Stimulated activated CD4-positive, alpha-beta T cell treated with anti-CD3 and anti-CD28 coated beads, TNF-alpha, amount 100 ng/mL, for 4 hours (primary cell): Measurements from ENCODE around the gene FYCO1.

ENCODE experiments used
- DNase-seq, 3 experiments: peaks; one replicate each; pipeline ENCODE4 v3.0.0-alpha.2; 2020; ENCODE audit warnings: low read depth in 3 of 3

FYCO1 gene

DNA sequence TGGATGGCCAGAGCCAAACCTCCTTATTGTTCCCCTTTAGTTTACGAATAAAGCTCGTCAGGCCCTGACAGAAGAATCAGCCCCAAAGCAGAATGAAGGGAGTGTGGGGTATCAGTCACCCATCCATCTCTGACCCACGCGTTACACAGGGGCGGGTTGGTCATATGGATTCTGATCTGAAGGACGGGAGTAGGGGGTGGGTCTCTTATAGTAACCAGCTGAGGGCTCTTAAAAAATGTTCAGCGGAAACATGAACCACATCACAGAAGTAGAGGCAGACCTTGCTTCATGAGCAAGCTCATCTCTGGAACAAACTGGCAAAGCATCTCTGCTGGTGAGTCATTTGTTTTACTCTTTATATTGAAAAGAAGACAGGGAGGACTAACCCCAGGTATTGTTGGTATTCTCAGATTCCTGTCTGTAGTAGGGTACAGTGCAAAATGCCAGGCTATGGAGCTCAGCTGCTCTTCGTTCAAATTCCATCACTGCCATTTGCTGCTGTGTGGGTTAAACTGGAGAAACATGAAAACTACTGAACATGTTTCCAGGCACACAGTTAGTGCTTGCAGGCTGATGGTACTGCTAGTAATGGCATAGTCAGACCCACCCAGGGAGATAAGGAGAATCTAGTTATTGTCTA is 52.3 kb downstream of the FYCO1 start, which contains the start of gene CXCR6:
TSS of gene CXCR6 (plus strand) at position 258 of the 640 bp plus-strand sequence. CDS start 3,018 bp downstream, outside the sequence.
- peak in 2 of 3 experiments; percentile 18 to 36 for DNase-seq

DNA sequence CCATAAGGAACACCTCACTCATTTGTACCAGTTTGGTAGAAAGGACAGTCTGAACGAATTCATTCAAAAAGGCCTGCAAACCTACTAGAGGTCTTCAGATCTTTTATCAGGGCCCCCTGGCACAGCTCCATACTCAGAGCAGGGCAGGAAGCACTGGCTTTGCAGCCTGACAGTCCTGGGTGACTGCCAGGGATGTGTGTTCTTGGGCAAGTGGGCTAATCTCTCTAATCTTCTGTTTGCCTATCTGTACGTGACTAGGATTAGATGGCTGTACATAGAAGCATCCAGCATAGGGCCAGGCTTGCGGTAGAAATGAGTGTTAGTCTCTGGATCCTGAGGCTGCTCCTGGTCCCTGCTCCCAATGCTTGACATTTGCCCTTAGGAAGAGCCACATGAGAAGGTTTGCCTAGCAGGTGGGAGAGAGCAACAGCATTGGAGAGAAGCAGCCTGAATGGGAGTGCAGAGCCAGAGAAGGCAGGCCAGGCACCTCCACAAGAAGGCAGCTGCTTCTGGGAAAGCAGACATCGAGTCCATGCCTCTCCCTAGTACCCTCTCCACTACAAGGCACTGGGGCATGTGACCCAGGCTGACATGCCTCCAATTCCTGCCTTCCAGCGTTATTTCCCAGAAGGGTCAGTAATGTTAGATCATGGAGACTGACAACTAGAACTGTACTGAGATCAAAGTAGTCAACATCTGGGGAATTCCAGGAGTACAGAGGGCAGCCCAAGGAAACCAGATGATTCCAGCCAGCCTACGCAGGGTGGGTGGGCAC is 53.4 kb downstream of the FYCO1 start:
- no peak for DNase-seq

DNA sequence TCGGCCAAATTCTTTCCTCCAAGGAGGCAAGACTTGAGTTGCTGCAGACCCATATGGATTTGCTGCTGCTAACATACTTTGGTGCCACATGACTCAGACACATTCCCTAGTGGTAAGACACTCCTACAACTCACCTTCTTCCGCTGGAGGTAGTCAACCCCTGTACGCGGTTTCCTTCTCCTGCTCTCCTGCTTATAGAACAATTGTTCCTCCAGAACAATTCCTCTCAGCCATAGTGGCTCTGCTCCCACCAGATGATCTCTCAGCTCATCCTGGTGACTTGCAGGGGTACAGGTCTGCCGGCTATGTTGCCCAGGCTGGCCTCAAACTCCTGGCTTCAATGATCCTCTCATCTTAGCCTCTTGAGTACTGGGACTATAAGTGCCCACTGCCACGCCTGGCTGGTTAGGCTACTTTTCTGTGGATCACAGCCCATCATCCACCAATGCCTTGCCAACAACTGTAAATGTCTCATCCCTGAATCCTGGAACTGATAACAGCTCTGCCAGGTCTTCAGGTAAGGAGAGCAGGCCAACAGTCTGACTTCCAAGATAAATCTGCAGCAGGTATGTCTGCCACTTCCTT is 54.8 kb downstream of the FYCO1 start:
- no peak for DNase-seq

DNA sequence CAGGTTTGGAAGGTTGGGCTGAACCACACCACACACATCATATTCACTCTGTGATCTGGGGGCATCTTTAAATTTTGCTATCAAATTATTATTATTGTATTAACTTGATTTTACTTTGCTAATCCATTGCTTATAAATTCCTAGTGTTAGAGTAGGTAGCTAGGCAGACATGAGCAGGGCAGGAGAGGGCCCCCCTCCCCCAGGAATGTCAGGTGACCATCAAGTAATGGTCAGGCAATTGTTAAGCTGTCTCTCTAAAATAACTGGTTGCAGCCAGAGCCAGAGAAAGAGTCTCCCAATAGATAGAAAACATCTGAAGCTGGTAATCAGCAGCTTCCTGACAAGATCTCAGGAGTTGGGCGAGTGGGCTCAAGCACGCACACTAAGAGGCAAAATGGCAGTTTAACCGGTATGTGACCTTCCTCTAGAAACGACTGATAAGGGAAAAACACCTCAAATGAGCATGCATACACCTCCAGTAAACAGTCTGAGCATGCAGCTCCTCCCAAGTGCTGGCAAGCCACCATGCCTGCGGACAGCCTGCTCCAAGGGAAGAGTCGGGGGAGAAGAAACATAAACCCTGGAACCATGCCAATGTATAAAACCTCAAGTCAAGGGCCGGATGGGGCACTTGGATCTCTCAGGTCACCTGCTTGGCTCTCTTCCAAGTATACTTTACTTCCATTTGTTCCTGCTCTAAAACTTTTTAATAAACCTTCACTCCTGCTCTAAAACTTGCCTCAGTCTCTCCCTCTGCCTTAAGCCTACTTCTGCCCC is 55.4 kb downstream of the FYCO1 start:
- DNase-seq: no peak

DNA sequence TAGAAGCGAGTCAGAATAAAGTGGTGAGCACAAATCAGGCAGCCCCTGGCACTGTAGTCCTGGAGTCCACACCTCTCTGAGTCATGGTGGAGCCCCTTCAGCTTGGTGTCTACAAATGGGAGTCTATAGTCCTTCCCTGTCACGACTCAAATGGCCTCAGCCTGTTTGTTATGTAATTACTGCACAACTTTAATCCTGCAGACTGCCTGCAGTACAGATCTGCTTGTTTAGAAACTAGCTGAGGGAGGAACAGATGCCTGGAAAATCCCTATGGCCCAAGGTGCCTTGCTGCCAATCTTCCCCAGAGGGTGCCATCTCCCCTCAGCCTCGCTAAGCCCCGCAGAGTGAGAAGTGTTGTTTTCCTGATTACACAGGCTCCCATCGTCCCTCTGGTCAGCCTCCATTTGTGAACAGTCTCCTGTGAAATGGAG is 56.3 kb downstream of the FYCO1 start:
- DNase-seq: no peak

DNA sequence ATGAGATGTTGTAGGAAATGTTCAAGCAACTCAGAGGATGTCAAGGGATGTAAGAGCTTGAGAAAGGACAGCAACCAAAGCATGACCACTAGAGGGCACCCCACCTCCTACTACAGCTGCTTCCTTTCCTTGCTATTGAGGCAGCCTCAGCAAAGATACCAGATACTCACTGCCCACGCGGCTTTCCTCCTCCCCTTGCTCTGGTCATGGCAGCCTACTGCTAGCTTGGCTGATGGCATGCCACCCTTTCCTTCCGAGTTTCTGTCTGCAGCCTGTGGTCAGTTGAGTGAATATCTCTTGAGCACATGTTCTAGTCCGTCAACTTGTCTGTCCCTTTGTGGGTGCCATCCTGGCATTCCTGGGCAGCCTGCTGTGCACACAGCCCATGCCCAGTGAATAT is 56.8 kb downstream of the FYCO1 start:
- peak; percentile 64 to 82 (median 70) for DNase-seq

DNA sequence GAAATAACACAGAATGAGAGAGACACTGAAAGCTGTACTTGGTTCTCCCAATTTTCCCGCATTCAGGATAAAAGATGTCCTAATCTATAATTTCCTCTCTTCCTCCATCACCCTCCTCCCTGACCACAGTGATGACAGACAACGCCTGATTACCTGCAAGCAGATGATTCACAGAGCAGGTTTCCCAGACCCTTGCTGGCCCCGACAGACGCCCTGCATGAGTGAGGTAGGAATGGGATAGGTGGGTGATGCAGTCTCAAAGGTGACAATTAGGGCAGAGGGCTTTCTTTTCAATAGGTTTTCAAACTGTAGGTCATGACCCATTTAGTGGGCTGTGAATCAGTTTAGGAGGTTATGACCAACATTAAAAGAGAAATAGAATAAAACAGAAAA is 57.6 kb downstream of the FYCO1 start:
- no peak for DNase-seq

DNA sequence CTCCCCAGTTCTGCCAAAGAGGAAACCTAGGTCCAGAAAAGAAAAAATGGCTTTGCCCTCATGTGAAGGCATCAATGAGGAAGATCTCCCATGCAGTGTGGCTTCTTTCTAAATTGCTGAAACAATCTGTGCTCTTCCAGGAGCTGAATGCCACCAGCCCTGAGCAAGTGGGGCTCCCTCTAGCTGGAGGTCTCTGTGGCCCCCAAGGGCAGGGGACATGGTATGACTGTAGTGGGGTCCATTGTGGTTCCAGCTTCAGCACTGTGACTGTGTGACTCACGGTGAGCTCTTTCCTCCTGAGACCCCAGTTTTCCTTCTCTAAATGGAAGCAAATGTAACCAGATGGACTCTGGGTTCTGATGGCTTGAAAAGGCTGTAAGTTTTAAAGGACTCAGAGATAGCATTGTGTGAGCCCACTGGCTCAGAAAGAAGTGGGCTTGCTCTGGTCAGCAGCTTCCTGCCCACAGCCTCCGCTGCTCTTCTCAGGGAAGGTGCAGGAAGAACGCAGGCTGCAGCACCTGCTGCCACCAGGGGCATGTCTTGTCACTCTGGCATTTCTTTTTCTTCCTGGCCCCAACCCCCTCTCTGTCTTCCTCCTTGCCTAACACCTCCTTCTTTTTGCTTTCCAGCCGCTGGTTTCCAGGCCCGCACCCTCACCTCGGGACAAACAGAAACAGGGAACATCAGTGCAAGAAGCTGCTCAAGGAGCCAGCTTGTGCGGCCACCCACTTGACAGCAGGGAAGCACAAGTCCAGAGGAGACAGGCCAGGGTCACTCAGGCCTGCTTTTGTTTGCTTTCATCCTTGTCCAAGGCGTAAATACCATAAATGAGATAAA is 58.2 kb downstream of the FYCO1 start:
- no peak for DNase-seq

DNA sequence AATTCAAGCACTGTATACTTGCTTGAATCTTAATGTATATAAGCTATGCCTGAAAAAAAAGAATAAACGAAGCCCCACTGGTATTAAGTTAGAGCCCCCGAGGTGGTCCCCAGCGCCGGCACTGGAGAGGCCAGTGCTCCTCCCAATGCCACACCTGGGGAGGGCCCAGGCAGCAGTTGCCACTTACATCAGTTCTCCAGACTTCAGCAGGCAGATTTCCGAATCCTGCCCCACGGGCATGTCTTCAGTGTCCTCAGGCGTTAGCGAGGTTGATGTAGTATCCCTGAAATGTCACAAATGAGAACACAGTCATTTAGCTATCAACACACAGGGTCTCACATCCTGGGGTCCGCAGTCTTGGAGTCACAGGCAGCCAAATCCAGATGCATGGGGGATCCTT is 59.4 kb downstream of the FYCO1 start:
- no peak for DNase-seq

DNA sequence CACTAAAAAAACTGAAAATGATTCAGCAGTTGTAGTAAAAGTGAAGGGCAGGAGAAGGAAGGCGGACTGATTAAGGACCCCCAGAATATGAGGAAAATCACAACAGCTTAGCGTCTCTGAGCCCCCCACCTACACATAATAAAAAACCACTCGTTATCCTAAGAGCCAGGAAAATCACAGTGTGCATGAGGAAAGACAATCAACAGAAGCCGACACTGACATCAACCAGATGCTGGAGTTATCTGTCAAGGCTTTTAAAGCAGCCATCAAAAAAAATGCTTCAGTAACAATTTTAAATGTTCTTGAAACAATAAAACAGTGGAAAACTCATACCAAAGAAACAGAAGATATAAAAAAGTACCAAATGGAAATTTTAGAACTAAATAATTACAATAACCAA is 62.0 kb downstream of the FYCO1 start:
- DNase-seq: no peak

DNA sequence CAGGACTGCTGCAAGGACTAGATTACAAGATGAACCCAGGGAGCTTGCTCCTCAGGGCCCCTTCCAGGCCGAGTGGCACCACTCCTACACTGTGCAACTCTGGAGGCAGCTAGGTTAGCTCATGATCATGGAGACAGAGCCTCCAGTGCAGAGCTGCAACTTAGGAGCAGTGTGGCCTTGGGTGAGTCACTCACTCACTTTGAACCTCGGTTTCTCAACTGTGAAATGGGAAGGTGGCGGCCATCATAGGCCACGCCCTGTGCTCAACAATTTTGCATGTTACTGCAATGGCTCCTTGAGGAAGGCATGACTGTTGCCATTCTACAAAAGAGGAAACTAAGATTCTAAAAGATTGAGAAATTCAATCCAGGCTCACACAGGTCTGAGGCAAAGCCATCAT is 63.5 kb downstream of the FYCO1 start:
- no peak for DNase-seq

DNA sequence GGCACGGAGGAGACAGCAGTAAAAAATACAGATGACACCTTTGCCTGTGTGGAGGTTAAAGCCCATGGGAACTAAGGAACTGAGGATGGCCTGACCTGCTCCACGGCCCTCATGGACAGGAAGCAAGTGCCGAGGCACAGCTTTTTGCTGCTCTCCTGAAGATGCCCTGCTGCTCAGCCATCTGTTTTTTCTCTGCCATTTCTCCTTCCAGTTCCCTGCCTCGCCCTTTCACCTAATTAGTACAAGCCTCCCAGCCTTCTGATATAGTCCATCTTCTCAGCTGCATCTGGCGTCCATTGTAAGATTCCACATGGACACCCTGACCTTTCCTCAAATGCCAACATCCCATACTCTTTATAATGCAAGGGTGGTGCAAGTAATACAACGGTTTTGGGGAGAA is 64.1 kb downstream of the FYCO1 start:
- DNase-seq: no peak

DNA sequence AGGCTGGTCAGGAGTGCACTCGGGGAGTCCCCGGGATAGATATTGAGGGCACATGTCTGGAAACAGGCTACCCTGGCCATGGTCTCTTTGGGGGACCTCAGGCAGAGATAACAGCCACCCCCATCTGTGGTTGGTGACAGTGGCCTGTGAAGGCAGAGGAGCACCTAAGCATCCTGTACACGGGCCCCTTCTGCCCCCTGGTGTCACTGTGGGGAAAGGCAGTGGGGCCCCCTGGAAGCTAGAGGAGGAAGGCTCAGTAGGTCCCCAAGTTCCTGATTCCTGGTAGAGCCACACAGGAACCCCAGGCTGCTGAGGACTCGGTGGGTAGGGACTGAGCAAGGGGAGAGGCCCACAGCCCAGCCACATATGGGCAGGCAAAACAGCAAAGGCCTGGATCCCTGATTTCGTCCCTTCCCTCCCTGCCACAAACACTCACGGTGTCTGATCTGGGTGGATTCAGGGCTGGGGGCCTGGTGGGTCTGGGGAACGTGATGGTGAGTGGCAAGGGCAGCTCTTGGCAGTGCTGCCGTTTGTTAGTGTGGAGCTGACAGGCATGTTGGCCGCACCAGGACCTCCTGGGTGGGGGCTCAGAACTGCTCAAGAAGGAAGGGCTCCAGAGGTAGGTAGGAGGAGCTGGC is 66.5 kb downstream of the FYCO1 start:
- DNase-seq: peak; percentile 32 to 44 (median 43)

DNA sequence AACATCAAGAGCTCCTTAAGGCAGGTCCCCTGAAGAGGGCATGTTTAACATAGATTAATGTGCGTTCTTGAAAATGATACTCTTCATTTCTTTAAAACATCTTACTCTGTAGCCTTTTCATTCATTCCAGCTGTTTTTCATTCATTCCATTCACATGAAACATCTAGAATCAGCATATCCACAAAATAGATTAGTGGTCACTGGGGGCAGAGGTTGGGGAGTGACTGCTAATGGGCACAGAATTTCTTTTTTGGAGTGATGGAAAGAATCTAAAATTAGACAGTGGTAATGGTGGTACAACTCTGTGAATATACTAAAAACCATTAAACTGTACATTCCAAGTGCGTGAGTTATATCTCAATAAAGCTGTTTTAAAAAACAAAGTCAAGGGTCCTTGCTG is 67.7 kb downstream of the FYCO1 start:
- no peak for DNase-seq

DNA sequence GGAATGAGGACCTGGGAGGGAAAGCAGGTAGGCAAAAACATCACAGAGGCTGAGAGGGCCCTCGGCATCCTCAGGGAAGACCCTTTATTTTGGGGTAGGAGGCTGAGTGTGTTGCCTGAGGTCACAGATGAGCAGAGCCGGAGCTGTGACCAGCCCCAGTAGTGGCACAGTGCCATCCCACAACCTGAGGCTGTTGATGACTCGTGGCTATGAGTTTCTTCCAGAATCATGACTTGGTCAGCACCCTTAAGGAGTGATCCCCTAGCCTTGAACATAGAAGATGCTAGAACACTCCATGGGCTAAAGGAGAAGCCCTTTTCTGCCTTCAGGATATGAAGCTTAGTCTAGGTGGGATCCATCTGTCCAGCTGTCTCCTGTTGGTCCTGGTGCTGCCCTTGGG is 71.9 kb downstream of the FYCO1 start:
- DNase-seq: no peak

DNA sequence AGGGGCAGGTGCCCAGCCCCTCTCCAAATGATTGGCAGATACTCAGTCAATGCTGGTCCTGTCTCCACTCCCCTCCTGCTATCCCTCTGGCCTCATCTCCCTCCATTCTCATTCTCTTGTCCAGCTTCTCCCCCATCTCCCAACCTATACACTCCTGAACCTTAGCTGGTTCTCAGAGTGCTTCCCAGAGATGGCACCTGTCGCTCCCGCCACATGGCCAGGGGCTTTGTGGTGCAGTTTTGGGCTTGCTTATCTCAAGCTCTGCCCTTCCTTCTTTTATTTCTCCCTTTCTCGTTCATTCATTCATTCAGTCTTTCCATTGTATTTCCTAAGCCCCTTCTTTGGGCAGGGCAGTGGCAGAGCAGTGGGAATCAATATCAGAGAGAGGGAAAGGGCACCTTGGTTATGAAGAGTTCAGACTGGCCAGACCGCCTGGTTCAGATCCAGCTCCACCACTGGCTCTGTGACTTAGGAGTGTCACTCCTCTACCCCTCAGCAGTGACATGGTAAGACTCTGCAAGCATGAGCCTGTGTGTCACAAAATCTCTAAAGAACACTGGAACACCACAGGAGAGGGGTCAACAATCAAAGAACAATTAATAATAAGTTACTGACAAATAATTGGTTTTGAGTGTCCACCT is 72.6 kb downstream of the FYCO1 start:
- DNase-seq: no peak

DNA sequence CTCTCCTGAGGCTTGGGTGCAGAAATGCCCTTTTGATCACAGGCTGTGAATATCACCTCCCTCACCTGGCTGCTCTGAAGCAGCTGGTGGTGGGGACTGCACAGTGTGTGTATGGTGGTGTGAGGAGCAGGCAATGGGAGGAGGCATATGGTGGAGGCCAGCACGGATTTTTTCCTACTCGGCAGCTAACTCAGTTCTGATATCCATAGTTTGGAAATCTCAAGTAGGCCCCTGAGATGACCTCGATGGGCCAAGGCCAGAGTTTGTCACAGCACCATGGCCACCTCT is 73.6 kb downstream of the FYCO1 start:
- no peak for DNase-seq

DNA sequence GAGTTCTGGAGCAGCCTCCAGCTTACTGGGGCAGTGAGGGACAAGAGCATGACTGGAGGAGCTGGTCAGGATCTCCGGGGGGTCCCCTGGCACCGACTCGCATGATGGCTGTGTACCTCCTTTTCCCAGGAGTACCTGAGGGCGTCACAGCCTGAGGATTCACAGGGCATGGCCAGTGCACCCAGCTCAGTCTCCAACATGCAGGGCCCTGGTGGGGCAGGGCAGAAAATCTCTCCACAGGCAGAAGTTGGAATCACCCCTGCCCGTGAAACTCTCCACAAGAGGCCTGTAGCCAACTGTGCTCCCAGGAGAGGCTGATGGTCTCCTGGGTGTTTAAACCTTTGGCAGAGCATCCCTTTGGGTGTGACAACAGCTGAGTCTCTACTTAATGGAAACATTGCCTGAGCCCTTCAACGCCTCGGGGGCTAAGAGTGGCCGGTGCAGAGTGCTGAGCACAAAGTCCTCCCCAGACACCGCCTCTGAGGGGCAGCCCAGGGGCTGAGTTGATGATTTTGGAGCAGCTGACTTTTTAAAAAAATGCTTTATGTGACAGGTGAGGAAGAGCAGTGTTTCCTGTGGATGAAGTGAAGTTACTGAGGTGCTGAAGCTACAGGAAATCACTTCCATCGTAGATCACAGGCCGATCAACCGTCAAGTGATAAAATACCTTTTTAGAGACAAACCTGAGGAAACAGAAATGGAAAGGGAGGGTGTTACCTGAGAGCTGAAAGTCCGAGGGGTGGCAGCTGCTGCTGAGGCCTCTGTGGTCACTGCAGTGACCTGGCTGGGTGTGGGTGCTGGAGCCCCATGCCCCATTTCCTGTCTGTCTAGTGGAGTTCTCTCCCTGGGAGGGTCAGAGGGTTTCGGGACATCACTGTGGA is 74.2 kb downstream of the FYCO1 start:
- DNase-seq: no peak

DNA sequence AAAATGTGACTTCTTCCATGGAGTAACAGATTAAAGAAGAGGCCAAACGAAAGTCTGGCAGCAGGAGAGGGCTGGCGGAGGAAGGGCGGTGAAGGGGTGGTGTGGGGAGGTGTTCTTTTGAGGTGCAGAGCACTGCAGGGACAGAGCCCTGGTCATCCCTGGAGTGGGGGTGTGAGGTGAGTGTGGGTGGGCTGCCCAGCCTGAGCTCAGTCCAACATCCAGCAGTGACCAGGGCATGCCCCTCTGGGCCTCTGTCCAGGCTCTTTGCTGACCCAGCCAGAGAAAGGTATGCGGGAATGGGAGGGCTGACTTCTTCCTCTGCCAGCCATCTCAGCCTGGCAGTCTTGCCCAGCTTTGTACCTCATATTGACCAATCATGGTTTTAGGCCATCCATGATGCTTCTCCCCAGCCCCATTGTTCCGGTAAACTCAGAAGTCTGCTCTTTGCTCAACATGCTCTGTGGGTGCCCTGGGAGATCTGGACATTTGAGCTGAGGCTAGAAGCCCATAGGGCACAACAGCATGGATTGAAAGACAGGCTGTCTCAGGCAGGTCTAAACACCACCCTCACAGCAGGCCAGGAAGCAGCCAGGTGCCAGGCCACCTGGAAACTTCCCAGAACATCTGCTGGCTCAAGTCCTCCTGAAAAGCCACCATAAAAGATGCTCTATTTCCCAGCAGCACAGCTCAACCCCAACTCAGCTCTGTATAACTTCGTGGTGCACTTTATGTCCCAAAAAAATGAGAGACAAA is 78.3 kb downstream of the FYCO1 start:
- no peak for DNase-seq
